ENCODE results near the gene TMC1. TPM values are rescaled to one million over a fixed set of nuclear protein-coding genes. Genes with fewer than 3 reads are reported as not detected.

Gene TMC1
- total RNA-seq, 2 experiments from 2014 or later = not detected

GRCh38 chr9:72695365-72695764, 174.0 kb downstream of the TMC1 start:
- Mint-ChIP-seq H3K36me3 (no peaks in the 10 kb centered on the region), H3K9me3 (ENCODE audit: low read depth) (no peaks in the 10 kb centered on the region), H3K4me3 (no peak overlapping the region), H3K27ac (no peak overlapping the region), H3K4me1 (no peaks in the 10 kb centered on the region), H3K27me3 (peaks cover 21% of the 10 kb centered on the region)
- DNase-seq (no peak), ATAC-seq (no peak)
- CTCF ChIA-PET = no interaction called here

GRCh38 chr9:72696511-72696910, 175.1 kb downstream of the TMC1 start:
- H3K4me3 Mint-ChIP-seq = no peak overlapping the region
- no peaks in the 10 kb centered on the region for H3K9me3 Mint-ChIP-seq (ENCODE audit: low read depth)
- DNase-seq (no peak), ATAC-seq (no peak)
- no peaks in the 10 kb centered on the region for H3K36me3 Mint-ChIP-seq
- H3K4me1 Mint-ChIP-seq = no peaks in the 10 kb centered on the region
- CTCF ChIA-PET = no interaction called here
- H3K27ac Mint-ChIP-seq = no peak overlapping the region
- H3K27me3 Mint-ChIP-seq = peaks cover 17% of the 10 kb centered on the region

GRCh38 chr9:72701510-72701909, 180.1 kb downstream of the TMC1 start:
- Mint-ChIP-seq H3K9me3 (ENCODE audit: low read depth) (no peaks in the 10 kb centered on the region), H3K27ac (no peak overlapping the region), H3K27me3 (peaks cover 4% of the 10 kb centered on the region), H3K4me1 (no peaks in the 10 kb centered on the region), H3K36me3 (no peaks in the 10 kb centered on the region), H3K4me3 (no peak overlapping the region)
- ATAC-seq (no peak), DNase-seq (no peak)
- CTCF ChIA-PET = no interaction called here

GRCh38 chr9:72703574-72703973, 182.2 kb downstream of the TMC1 start:
- Mint-ChIP-seq H3K4me1 (no peaks in the 10 kb centered on the region), H3K9me3 (ENCODE audit: low read depth) (no peaks in the 10 kb centered on the region), H3K36me3 (no peaks in the 10 kb centered on the region), H3K4me3 (no peak overlapping the region), H3K27ac (no peak overlapping the region), H3K27me3 (peaks cover under 1% of the 10 kb centered on the region)
- ATAC-seq (no peak), DNase-seq (no peak)
- CTCF ChIA-PET = interaction anchor here (1.1 kb wide), 1 partner anchor 15 kb away, joined by 3 read pairs; no protein-coding TSS in a partner anchor

GRCh38 chr9:72704688-72705375, 183.4 kb downstream of the TMC1 start:
- no peak overlapping the region for H3K4me3 Mint-ChIP-seq
- CTCF ChIA-PET = no interaction called here
- H3K27ac Mint-ChIP-seq = no peak overlapping the region
- no peaks in the 10 kb centered on the region for H3K4me1 Mint-ChIP-seq
- H3K9me3 Mint-ChIP-seq (ENCODE audit: low read depth) = no peaks in the 10 kb centered on the region
- DNase-seq = no peak
- no peaks in the 10 kb centered on the region for H3K36me3 Mint-ChIP-seq
- peaks cover 3% of the 10 kb centered on the region for H3K27me3 Mint-ChIP-seq
- ATAC-seq = no peak

GRCh38 chr9:72718503-72718902, 197.1 kb downstream of the TMC1 start:
- Mint-ChIP-seq H3K27me3 (peaks cover 2% of the 10 kb centered on the region), H3K9me3 (ENCODE audit: low read depth) (no peaks in the 10 kb centered on the region), H3K27ac (no peak overlapping the region), H3K4me1 (no peaks in the 10 kb centered on the region), H3K4me3 (no peak overlapping the region), H3K36me3 (no peaks in the 10 kb centered on the region)
- no peak for DNase-seq
- CTCF ChIA-PET = interaction anchor here (1.2 kb wide), 1 partner anchor 15 kb away, joined by 3 read pairs; no protein-coding TSS in a partner anchor
- no peak for ATAC-seq

- Mint-ChIP-seq H3K9me3 (ENCODE audit: low read depth) (no peaks in the 10 kb centered on the region), H3K36me3 (no peaks in the 10 kb centered on the region), H3K27ac (no peak overlapping the region), H3K4me1 (no peaks in the 10 kb centered on the region), H3K4me3 (no peak overlapping the region), H3K27me3 (peaks cover 2% of the 10 kb centered on the region)
- DNase-seq = no peak
- no peak for ATAC-seq
- CTCF ChIA-PET = no interaction called here
Observed at GRCh38 chr9:72721067-72721466, 199.7 kb downstream of the TMC1 start.

- Mint-ChIP-seq H3K27me3 (peaks cover 9% of the 10 kb centered on the region), H3K4me3 (no peak overlapping the region)
- ATAC-seq = no peak
Observed at GRCh38 chr9:72726947-72727346, 205.5 kb downstream of the TMC1 start.

GRCh38 chr9:72728031-72728770, 206.8 kb downstream of the TMC1 start:
- no peak overlapping the region for H3K27ac Mint-ChIP-seq
- H3K36me3 Mint-ChIP-seq = no peaks in the 10 kb centered on the region
- DNase-seq (no peak), ATAC-seq (no peak)
- H3K9me3 Mint-ChIP-seq (ENCODE audit: low read depth) = no peaks in the 10 kb centered on the region
- CTCF ChIA-PET = no interaction called here
- H3K4me3 Mint-ChIP-seq = no peak overlapping the region
- no peaks in the 10 kb centered on the region for H3K4me1 Mint-ChIP-seq
- H3K27me3 Mint-ChIP-seq = peaks cover 6% of the 10 kb centered on the region

More at GRCh38 chr9:72726947-72727346, 205.5 kb downstream of the TMC1 start:
- Mint-ChIP-seq H3K9me3 (ENCODE audit: low read depth) (no peaks in the 10 kb centered on the region), H3K4me1 (no peaks in the 10 kb centered on the region), H3K27ac (no peak overlapping the region), H3K36me3 (no peaks in the 10 kb centered on the region)
- DNase-seq = no peak
- CTCF ChIA-PET = no interaction called here

- no peaks in the 10 kb centered on the region for H3K4me1 Mint-ChIP-seq
- H3K9me3 Mint-ChIP-seq (ENCODE audit: low read depth) = no peaks in the 10 kb centered on the region
- CTCF ChIA-PET = no interaction called here
- peaks cover 12% of the 10 kb centered on the region for H3K27me3 Mint-ChIP-seq
- DNase-seq = no peak
- no peaks in the 10 kb centered on the region for H3K36me3 Mint-ChIP-seq
- no peak overlapping the region for H3K27ac Mint-ChIP-seq
- no peak for ATAC-seq
- H3K4me3 Mint-ChIP-seq = no peak overlapping the region
Observed at GRCh38 chr9:72733895-72734294, 212.5 kb downstream of the TMC1 start.

GRCh38 chr9:72734631-72735030, 213.2 kb downstream of the TMC1 start:
- peaks cover 12% of the 10 kb centered on the region for H3K27me3 Mint-ChIP-seq
- H3K4me1 Mint-ChIP-seq = no peaks in the 10 kb centered on the region
- H3K36me3 Mint-ChIP-seq = no peaks in the 10 kb centered on the region
- no peaks in the 10 kb centered on the region for H3K9me3 Mint-ChIP-seq (ENCODE audit: low read depth)
- no peak overlapping the region for H3K4me3 Mint-ChIP-seq
- CTCF ChIA-PET = no interaction called here
- DNase-seq (no peak), ATAC-seq (no peak)
- H3K27ac Mint-ChIP-seq = no peak overlapping the region

GRCh38 chr9:72743836-72744235, 222.4 kb downstream of the TMC1 start:
- no peaks in the 10 kb centered on the region for H3K9me3 Mint-ChIP-seq (ENCODE audit: low read depth)
- H3K27me3 Mint-ChIP-seq = no peaks in the 10 kb centered on the region
- DNase-seq = no peak
- no peak overlapping the region for H3K27ac Mint-ChIP-seq
- CTCF ChIA-PET = no interaction called here
- no peaks in the 10 kb centered on the region for H3K4me1 Mint-ChIP-seq
- no peak for ATAC-seq
- H3K36me3 Mint-ChIP-seq = no peaks in the 10 kb centered on the region
- H3K4me3 Mint-ChIP-seq = no peak overlapping the region

GRCh38 chr9:72749276-72749675, 227.9 kb downstream of the TMC1 start:
- ATAC-seq (no peak), DNase-seq (no peak)
- H3K9me3 Mint-ChIP-seq (ENCODE audit: low read depth) = no peaks in the 10 kb centered on the region
- no peaks in the 10 kb centered on the region for H3K27me3 Mint-ChIP-seq
- CTCF ChIA-PET = no interaction called here
- H3K27ac Mint-ChIP-seq = no peak overlapping the region
- H3K4me1 Mint-ChIP-seq = no peaks in the 10 kb centered on the region
- no peaks in the 10 kb centered on the region for H3K36me3 Mint-ChIP-seq
- H3K4me3 Mint-ChIP-seq = no peak overlapping the region

GRCh38 chr9:72751541-72751940, 230.1 kb downstream of the TMC1 start:
- no peaks in the 10 kb centered on the region for H3K36me3 Mint-ChIP-seq
- no peak overlapping the region for H3K27ac Mint-ChIP-seq
- no peak for DNase-seq
- H3K4me3 Mint-ChIP-seq = no peak overlapping the region
- ATAC-seq = no peak
- no peaks in the 10 kb centered on the region for H3K9me3 Mint-ChIP-seq (ENCODE audit: low read depth)
- peaks cover 4% of the 10 kb centered on the region for H3K27me3 Mint-ChIP-seq
- CTCF ChIA-PET = no interaction called here
- no peaks in the 10 kb centered on the region for H3K4me1 Mint-ChIP-seq

All from activated CD8-positive, alpha-beta memory T cell treated with anti-CD3 and anti-CD28 coated beads, Interleukin-2, amount 10 ng/mL, durations not matched to agents 7 days and 5 days (primary cell).